GM20000 (cell line): Measurements from ENCODE around the gene KIF21B.

Experiments used
- DNase-seq: peaks from one replicate; pipeline ENCODE4 v3.0.0; 2012; ENCODE audit warnings: low spot score
- CTCF ChIP-seq: IDR thresholded peaks from 2 replicates; pipeline ENCODE4 v1.5.1; 2012; ENCODE audit warnings: mild to moderate bottlenecking, control low read depth; ENCODE audit errors: extremely low read depth, missing control alignments

KIF21B gene

GRCh38 chr1:200921571-200922110, 101.9 kb downstream of the KIF21B start:
- no peak for TF ChIP-seq CTCF
- DNase-seq = no peak
